ENCODE measurements around the gene FBXO7.
"Not testable (repeated sequence)": the region's sequence is repeated elsewhere in the genome, so short reads cannot be mapped to it uniquely, and the experiment has no call there.

Gene FBXO7

DNA sequence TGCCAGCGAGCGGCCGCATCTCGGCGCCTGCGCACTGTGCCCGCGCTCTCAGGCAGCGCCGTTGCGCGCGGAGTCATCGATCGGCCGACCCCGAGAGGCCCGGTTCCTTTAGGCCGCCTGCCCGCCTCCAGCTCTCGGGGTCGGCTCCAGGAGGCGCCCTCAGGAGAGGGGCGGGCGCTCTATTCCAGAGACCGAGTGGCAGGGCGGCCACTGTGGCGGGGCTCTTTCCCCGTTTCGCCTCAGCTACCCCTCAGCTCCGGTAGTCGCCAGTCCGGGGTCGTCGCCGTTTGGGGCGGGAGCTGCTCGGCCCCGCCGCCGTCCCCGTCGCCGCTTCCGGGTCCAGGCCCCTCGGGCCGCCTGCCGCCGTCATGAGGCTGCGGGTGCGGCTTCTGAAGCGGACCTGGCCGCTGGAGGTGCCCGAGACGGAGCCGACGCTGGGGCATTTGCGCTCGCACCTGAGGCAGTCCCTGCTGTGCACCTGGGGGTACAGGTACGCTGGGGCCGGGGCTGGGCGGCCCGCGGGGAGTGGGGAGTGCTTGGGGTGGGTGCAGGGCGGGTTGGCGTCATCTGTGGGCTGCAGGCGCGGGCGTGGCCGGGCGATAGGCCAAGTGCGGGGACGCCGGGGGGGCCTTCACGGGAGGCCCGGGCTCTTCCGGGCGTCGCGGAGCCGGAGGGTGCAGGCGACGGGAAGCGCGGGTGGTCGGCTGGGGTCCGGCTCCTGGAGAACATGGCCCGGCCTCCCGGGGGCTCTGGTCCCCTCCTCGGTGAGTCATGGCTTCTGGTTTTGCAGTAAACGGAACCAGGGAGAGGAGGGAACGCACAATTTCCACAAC is at the start of gene FBXO7:
Gene FBXO7 (plus strand): TSS at position 177 of the 833 bp plus-strand sequence. CDS start 192 bp downstream, at position 369.
- DNase-seq = peak; percentile 87

DNA sequence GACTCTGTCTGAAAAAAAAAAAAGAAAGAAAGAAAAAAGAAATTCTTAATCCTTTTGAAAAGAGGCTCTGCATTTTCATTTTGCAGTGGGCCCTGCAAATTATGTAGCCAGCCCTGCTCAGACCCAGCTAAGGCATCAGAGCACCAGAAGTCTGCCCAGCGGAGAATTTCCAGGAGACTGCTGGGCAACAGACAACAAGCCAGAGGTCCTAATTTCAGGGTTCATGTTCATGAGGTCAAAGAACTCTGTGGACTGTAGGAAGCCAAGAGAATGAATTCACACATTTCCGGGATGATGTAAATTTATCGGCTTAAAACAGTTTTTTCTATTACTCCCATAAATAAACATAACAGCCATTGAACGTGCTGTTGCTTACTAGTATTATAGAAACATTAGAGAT is 47.7 kb upstream of the FBXO7 start:
- DNase-seq = no peak

DNA sequence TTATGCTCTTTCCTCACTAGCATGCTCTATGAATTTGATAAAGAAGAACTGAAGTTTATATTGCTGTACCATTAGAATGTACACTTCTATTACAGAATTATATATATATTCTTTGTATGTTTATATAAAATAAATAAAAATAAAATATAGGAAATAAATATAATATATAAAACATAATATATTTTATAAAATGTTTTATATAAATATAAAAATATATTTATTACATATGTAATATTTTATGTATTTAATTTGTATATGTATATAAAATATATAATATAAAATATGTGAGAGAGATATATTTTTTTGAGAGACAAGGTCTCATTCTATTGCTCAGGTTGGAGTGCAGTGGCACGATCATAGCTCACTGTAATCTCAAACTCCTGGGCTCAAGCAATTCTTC is 44.3 kb upstream of the FBXO7 start:
- DNase-seq = no peak

DNA sequence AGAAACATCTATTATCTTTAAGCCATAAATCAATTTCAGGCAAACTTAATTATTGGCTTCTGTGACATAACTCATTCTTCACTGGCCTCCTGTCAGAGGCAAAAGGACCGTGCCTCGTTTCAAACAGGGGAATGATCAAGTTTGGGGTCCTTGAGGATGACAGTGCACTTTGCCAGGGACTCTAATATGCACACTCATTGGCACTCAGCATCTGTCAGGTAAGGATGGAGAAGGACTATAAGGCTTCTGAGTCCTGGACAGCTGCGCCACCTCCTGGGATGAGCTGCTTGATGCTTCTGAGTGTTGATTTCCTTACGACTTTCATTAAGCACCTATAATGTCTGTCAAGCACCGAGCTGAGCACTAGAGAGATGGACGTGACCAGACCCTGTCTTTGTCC is 30.5 kb upstream of the FBXO7 start:
- peak; percentile 4 for DNase-seq

DNA sequence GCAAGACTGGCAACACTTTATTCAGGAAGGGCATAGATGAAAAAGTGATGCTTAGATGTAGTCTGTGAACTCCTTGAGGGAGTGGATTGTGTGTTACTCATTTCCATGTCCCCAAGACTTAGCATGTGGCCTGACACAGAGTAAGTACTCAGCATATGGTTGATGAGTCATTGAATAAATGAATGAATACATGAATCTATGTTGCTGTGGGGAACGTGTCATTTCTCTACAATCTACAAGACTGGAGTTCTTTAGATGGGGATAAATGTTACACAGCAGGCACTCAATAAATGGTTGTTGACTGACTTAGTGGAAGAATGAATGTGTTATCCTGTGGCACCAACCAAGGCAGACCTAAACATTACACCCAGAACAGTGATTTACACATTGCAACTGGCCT is 28.3 kb upstream of the FBXO7 start:
- DNase-seq = no peak

DNA sequence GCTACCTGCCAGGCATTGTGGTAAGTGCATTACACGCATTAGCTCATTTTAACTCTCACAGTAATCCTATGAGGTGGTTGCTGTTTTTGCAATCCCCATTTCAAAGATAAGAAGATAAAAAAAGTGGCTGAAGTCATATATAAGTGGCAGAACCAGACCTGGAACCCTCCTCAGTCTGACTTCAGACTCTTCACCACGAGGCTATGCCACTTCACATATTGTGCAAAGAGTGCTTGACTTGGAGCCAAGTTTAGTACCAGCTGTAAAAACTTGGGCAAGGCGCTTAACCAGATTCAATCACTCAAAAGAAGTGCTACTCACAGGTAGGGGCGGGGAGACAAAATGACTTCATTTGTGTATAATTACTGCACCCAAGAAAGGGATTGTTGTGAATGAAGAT is 25.6 kb upstream of the FBXO7 start:
- DNase-seq = no peak

DNA sequence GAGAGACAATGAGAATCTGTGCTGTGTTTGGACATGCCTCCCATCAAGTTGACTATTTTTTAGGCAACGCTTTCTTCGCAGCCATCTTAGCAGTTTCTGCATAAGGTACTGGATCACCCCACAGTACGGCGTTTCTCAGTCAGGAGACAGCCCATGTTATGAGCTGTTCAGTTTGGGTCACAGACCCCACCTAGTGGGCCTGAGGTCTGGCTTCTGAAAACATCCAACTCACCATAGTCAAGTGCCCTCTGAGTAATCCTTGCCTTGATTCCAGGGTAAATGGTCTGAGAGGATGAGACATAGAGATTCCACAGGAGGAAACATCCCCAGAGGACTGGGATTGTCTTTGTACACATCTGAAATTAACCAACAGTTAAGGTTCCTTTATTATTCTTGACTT is 17.6 kb upstream of the FBXO7 start:
- no peak for DNase-seq

DNA sequence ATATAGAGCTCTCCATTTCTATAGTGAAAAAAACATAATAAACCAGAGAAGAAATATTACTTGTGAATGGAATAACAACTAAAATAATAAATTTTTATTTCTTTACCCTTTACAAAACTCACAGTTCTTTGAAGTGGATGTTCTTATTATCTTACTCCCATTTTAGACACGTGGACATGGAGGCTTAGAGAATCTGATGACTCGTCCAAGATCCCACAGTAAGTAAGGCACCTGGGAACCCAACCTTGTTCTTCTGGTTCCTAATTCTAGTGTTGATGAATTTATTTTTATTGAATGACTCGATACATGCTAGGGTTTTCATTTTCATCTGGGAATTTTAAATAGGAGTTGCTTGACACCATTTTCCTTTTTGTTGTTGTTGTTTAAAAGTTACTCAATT is 12.2 kb upstream of the FBXO7 start:
- no peak for DNase-seq

DNA sequence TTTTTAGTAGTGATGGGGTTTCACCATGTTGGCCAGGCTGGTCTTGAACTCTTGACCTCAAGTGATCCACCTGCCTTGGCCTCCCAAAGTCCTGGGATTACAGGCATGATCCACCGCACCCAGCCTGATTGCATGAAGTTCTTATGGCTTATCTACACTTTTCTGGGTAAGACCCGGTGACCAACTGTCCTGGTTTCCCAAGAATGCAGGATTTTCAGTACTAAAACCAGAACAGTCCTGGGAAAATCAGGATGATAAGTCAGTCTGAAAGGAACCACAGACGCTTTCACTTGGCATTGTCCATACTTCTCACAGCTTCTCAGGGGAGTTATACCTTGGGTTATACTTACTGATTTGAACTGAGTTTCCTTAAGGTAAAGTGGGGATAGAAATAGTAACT is 8.9 kb upstream of the FBXO7 start:
- no peak for DNase-seq

DNA sequence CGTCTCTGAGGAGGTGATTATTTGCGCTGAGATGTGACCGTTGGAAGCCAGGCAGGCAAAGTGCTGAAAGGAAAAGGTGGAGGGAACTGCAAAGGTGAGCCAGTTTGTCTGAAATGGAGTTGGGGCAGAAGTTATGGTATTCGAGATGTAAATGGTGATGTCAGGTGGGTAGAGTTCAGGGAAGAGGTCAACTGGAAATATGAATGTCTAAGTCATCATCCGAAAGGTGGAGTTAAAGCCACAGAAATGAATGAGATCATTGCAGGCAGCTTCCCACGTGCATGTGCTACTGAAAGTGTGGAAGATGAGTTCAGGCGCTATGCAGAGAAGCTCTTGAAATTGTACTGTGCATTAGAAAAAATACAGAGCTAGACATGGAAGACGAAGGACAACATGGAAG is 8.1 kb upstream of the FBXO7 start:
- DNase-seq = no peak

DNA sequence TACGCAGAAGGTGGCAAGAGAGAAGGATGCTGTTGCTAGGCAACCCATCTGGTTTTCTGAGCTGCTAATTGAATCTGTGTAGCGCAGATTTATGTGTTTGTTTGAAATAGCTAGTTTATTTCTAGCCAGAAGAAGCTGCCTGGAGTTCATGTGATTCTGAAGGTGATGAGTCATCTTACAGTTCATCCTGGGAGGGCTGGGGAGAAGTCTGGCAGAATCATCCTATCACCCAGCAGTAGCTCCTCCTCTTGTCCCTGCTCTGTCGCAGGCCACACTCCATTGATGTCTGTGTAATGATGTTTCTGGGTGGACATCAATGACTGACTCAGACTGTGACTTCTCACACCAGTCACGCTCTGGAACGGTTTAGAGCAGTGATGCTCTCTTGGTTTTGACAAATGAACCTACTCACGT is 4.8 kb upstream of the FBXO7 start:
- DNase-seq = no peak

DNA sequence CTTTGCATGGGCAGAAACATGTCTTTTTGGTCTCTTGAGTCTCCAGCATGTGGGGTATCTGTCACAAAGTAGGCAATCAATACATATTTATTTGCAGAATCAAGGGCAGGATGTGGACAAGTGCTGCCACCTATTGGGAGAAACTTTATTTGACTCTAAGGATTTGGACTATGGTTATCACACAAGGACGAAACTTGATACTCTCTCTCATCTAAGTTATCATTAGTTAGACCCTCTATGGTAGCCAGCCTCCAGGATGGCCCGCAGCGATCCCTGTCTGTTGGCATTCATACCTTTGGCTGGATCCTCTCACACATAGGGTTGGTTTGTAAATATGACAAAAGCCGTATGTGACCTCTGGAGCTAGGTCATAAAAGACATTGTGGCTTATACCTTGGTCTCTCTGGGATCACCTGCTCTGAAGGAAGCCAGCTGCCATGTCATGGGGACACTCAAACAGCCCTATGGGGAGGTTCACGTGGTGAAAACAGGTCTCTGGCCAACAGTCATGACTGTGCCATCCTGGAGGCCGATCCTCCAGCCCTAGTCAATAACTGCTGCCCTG is 1.1 kb upstream of the FBXO7 start:
- DNase-seq = peak; percentile 51

DNA sequence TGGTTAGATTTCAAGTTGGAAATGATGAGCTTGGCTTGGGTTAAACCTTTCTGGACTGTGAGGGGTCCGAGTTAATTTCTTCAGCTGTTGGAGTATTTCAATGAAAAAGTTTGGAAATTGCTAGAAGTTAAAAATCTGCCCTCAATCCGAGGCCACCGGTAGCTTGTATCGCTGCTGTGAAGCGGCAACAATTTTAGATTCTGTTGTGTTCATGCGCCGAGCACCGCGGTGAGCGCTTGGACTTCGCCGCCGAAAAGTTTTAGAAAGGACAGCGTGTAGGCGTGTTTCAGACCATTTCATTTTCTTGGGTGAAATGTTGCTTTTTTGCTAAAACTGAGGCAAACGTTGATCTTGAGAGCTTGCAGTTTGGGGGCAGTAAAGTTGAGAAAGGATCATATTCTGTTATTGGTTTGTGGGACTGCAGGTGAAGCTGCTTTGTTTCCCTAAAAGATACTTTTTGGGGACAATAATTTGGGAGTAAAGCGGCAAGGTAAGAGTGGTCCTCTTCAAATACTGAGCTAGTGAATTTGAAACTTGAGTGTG is 928 bp downstream of the FBXO7 start:
- DNase-seq = peak; percentile 37

DNA sequence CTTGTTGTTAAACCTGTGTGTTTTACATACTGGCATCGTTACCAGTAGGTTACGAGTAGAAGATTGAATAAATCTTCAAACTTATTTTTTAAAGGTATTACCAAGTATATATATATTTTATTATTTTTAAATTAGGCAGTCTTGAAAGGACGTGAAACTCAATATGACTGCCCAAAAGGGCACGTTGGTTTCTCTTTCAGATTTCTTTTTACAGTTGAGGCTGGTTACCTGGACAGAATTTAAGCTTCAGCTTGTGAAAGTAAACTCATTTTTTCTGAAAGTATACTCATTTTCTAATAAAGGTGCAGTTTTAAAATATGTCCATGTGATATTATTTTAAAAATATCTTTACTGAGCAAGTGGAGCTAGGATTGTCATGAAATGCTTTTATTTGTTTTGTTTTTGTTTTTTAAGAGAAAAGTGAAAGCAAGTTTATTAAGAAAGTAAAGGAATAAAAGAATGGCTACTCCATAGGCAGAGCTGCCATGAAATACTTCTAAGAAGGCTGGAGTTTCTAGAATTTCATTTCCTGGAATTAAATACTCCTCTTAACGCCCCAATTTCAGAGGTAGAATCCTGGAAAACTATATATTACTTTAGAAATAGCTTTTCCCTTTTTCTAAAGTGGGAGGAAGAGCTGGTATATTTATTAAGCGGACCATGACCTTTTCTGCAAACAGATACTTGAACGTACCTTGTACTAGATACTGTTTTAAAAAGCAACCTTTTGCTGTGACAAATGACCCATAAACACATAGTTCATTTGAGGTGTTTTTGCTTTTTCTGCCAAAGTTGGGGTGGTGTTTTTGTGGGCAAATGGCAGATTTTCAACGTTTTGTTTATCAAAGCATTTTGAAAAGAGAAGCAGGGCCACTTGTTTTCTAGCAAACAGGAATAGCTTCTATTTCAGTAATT is 1.9 kb downstream of the FBXO7 start:
- no peak for DNase-seq

DNA sequence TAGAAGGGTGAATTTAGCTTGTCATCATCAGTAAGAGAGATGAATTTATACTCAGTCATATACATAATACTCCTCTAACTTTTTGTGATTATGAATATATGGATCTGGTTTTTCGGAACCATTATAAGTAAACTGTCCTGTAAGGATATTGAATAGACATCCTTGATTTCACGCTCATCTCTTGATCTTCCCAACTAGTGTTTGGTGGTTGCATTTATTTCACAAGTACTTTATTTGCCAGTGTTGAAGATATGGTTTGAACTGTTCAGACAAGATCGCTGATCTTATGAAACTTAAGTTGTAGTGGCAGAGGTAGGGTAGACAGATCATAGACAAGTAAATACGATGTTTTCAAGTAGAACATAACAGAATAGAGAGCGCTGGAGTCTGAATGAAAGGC is 3.0 kb downstream of the FBXO7 start:
- DNase-seq = no peak

DNA sequence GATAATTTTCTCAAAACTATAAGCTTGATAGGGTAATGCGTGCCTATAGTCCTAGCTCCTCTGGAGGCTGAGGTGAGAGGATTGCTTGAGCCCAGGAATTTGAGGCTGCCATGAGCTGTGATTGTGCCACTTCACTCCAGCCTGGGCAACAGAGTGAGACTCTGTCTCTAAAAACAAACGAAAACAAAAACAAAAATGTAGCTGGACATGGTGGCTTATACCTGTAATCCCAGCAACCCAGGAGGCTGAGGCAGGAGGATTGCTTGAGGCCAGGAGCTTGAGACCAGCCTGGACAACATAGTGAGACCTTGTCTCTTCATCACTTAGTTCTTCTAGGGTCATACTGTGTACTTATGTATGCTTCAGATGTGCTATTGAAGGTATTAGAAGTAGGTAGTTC is 3.9 kb downstream of the FBXO7 start:
- DNase-seq = not testable (repeated sequence)

DNA sequence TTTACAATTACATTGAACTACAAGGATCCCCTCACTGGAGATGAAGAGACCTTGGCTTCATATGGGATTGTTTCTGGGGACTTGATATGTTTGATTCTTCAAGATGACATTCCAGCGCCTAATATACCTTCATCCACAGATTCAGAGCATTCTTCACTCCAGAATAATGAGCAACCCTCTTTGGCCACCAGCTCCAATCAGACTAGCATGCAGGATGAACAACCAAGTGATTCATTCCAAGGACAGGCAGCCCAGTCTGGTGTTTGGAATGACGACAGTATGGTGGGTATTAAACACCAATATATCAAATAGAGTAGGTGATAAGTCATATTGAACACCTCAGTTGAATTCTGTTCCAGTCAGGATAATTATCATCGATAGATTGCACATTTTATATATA is 4.4 kb downstream of the FBXO7 start:
- no peak for DNase-seq

DNA sequence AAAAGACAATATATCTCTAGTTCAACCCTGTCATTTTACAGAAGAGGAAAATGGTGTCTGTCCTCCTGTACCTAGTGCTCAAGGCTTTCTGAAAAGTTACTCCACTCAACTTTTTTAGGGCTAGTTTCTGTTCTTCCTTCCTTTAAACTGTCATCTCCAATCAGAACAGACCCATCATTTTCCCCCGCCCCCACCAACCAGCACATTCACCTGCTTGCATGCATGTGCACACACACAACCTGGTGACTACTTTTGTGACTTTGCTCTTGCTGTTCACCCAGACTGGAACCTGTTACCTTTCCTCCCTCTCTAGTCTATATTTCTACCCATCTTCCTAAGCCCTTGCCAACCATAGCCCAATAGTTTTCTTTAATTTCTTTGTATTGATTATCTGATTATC is 5.6 kb downstream of the FBXO7 start:
- peak; percentile 6 for DNase-seq

DNA sequence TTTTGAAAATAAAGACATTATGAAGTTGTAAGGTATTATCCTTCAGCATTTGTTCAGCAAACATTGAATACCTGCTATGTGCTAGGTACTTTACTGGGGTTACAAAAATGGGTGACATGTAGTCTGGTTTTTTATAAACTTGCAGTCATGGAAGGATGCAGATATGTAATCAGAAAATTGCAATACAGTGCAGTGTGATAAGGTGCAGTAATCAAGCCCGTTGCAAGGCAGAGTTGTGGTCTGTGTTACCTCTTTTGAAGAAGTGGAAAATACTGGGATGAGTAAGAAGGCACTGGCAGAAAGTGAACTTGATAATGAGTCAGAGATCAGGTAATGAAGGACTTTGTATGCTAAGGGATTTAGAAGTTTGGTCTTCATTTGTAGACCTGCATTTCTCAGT is 8.1 kb downstream of the FBXO7 start:
- DNase-seq = peak; percentile 10

DNA sequence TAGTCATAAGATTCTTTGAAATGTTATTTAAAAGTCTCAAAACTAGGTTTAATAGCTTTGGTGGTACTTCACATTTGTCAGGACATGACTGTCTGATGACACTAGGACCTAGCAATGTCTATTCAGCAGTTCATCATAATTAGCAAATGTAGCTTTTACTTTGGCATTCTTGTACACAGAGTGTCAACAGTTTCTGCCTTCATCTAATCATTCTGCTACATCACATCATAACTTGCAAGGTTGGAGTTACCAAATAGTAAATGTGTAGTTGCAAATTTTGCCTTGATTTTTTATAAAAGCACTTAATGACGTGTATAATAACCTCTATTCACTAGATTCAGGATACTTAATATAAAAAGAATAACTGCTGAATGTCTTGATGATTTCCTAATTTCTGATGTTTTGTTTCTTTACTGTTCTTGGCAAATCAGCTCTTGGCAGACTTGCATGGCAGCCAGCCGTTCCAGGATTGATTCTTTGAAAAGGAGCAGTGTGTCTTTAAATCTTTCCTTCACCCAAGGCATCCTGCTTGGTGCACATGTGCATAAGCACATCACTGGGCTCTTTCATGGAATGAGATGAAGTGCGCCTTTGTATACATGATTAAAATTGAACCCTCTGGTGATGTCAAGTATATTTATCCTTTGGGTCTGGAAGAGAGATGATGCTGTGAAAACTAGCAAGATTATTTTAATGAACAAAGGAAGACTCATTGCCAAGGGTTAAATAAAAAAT is 12.2 kb downstream of the FBXO7 start:
- DNase-seq = no peak

DNA sequence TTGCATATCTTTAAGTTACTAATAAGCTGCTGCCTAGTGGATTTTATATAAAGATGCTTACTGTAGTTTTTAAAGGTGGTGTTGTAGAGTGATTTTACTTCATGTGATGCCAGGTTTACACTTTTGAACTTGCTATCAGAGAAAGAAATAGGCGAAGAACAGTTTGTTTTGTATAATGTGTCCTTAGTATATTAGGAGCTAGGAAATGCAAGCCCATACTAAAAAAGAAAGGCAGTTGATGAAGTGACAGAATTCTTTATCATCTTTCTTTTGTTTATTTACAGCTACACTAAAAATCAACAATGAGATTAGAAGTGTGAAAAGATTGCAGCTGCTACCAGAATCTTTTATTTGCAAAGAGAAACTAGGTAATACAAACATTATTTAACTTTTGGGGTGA is 12.8 kb downstream of the FBXO7 start:
- DNase-seq = no peak

DNA sequence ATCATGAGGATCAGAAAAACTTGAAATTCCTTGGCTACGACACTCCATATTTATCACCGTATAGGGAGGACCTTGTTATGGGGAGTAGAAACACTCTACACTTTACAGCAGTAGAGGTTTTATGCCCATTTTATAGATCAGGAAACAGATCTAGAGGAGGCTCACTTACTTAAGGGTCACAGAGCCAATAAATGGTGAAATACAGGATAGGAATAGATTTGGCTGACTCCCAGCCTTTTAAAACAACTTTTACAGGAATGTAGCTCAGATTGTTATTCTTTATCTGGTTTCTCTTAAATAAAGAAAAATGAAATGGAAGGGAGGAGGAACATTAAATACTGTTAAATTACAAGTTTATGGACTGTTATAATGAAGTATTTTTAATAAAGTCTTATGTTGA is 14.8 kb downstream of the FBXO7 start:
- DNase-seq = no peak

DNA sequence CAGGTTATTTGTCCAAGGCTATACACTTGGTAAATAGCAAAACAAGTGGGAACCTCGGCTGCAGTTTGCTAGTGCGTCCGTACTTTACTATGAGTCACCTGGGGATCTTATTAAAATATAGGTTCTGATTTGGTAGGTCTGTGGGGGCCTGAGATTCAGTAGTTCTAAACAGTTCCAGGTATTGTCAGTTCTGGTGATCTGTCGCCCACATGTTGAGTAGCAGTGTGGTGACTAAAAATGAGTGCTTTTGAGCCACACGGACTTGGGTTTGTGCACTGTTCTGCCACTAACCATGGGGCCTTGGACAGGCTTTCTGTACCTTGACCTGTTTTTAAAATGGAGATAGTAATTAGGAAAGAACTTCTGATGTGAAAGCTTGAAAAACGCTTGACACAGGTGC is 15.7 kb downstream of the FBXO7 start:
- DNase-seq = no peak

Measured in CD4-positive, alpha-beta T cell treated with Interleukin-6 for 4 hours (primary cell).